PC-3 (cell line): ENCODE data around the gene GDNF.

Experiments used
- CTCF ChIP-seq: fragments of 300-600 bp; sonication (generic); conservative IDR thresholded peaks from 2 replicates; pipeline ENCODE4 v1.5.1; 2017; ENCODE audit warnings: antibody characterized with exemption, low read depth, mild to moderate bottlenecking, low read length
- EZH2 ChIP-seq: fragments of 300-600 bp; sonication (generic); IDR thresholded peaks from one replicate; pipeline ENCODE4 v1.6.1; 2017; ENCODE audit warnings: antibody characterized with exemption, mild to moderate bottlenecking, low read length; ENCODE audit not compliant: unreplicated experiment
- EZH2phosphoT487 ChIP-seq: fragments of 300-600 bp; sonication (generic); IDR thresholded peaks from 2 replicates; pipeline ENCODE4 v1.6.1; 2018; ENCODE audit warnings: mild to moderate bottlenecking, antibody characterized with exemption, low read length, borderline replicate concordance

GRCh38 chr5:37786862-37787519 lies 52.9 kb downstream of the GDNF start:
- TF ChIP-seq EZH2phosphoT487, result no peak
- no peak for TF ChIP-seq CTCF
- TF ChIP-seq EZH2, result no peak
